ENCODE measurements around the gene PIP4K2A. TPM values are rescaled to one million over a fixed set of nuclear protein-coding genes. Genes with fewer than 3 reads are reported as not detected.

PIP4K2A gene
- total and polyA plus RNA-seq, 2 of the 8 experiments (the other 6 are each of a cell fraction or from before 2014, with no cell fraction given): 19.0 to 60.9 TPM

DNA sequence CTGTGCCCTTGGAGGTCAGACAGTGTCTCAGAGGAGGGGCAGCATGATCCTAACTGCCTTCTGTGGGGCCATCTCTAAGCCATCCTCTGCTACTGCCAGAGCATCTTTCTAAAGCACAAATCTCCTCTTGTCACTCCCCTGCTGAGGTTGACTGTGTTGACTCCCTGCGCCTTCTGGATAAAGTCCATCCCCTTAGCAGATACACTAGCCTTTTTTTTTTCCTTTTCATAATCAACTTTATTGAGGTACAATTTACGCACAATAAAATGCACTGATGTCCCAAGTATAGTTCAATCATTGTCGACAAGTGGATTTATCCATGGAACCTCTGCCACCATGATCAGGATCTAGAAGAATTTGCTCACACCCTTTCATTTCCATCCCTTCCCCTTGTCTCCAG lies 219.0 kb downstream of the PIP4K2A start:
- TF ChIP-seq PHF8 (conservative IDR thresholded peaks at IDR 0.05; ENCODE audit: low read depth, low read length): no peak
- Histone ChIP-seq H2BK5ac (ENCODE audit: low read depth, low read length) (no peak overlapping the region), H2BK120ac (replicated peaks; ENCODE audit: low read depth, low read length) (no peak overlapping the region), H2BK20ac (ENCODE audit: low read length) (no peak overlapping the region), H3K27me3 (replicated peaks in 1 of 4; ENCODE audit: control insufficient read depth in 3 of 4, extremely low read depth in 1 of 4, insufficient read depth in 3 of 4, low read length in 3 of 4) (no peaks in the 10 kb centered on the region), H3K9me3 (ENCODE audit: insufficient read depth in 2 of 2, low read depth in 1 of 2, low read length in 1 of 2) (no peaks in the 10 kb centered on the region), H3K27ac (ENCODE audit: low read depth, low read length) (no peak overlapping the region), H3K18ac (ENCODE audit: extremely low read depth, low read length) (no peak overlapping the region), H2BK15ac (ENCODE audit: low read length) (no peak overlapping the region), H4K5ac (ENCODE audit: insufficient read length, low read depth, low read length) (no peak overlapping the region), H3K4me2 (ENCODE audit: insufficient read depth in 1 of 2, low read depth in 2 of 2, low read length in 2 of 2) (no peak overlapping the region), H4K20me1 (replicated peaks in 1 of 2; ENCODE audit: control insufficient read depth in 1 of 2, insufficient read depth in 2 of 2, low read length in 2 of 2) (no peaks in the 10 kb centered on the region), H3K4me1 (replicated peaks in 1 of 4; ENCODE audit: control insufficient read depth in 3 of 4, insufficient read depth in 4 of 4, low read length in 3 of 4) (no peaks in the 10 kb centered on the region), H3K79me2 (ENCODE audit: control insufficient read depth in 1 of 2, insufficient read depth in 2 of 2, low read length in 2 of 2) (no peaks in the 10 kb centered on the region), H2AK5ac (ENCODE audit: low read depth, low read length) (no peak overlapping the region), H2BK12ac (ENCODE audit: low read depth, low read length) (no peak overlapping the region), H4K8ac (ENCODE audit: extremely low read depth, insufficient read depth, low read length) (no peak overlapping the region), H3K23ac (ENCODE audit: insufficient read length) (no peak overlapping the region), H2AFZ (ENCODE audit: low read length) (no peak overlapping the region), H3K36me3 (ENCODE audit: control insufficient read depth in 2 of 4, insufficient read depth in 4 of 4, low read length in 3 of 4) (no peaks in the 10 kb centered on the region), H4K91ac (replicated peaks; ENCODE audit: insufficient read length, low read length) (no peak overlapping the region), H3K79me1 (ENCODE audit: low read depth, low read length) (no peaks in the 10 kb centered on the region), H3K14ac (ENCODE audit: insufficient read length) (no peak overlapping the region), H3K4me3 (ENCODE audit: extremely low read depth in 1 of 4, insufficient read depth in 2 of 4, low read depth in 3 of 4, low read length in 4 of 4) (no peak overlapping the region), H3K9ac (replicated peaks in 1 of 4; ENCODE audit: extremely low read depth in 1 of 4, low read depth in 3 of 4, low read length in 3 of 4) (peak overlapping the region in 1 of 4 experiments; percentile 9; a peak in 1 of 7 replicates), H3K23me2 (ENCODE audit: low read depth, low read length) (no peaks in the 10 kb centered on the region), H3K4ac (replicated peaks; ENCODE audit: insufficient read length, low read depth, low read length) (no peak overlapping the region), H3K56ac (replicated peaks; ENCODE audit: insufficient read length, low read depth, low read length) (no peak overlapping the region)
- no peak for FAIRE-seq
- no peak for DNase-seq (ENCODE audit: low read depth in 1 of 2, low spot score in 2 of 2)
- ChIA-PET CTCF (ENCODE audit: partially characterized antibody) (interaction anchor here (0.9 kb wide), 1 partner anchor 19 kb away, joined by 3 read pairs; no protein-coding TSS in a partner anchor), POLR2A (ENCODE audit: partially characterized antibody) (no interaction called here)
- 95% methylated on average over 3 of the region's 3 CpGs; no CpG with 5 or more reads in 1 of the 2 experiments for WGBS, 2 experiments (ENCODE audit: extremely low coverage in 1 of 2, insufficient coverage in 1 of 2, insufficient read length in 1 of 2, insufficient replicate concordance in 2 of 2, low coverage in 1 of 2, low lambda C conversion rate in 2 of 2, missing lambda C conversion rate in 1 of 2)

Data from H1 (cell line).